Lung (tissue), 12 donors: Measurements from ENCODE around the gene PVALEF. TPM values are rescaled to one million over a fixed set of nuclear protein-coding genes. Genes with fewer than 3 reads are reported as not detected.

Source experiments
- ATAC-seq: fragments of 200-7000 bp; cut with Tn5 transposase; one replicate; pipeline ENCODE4 v1.9.1; 2020; ENCODE audit warnings: moderate number of reproducible peaks; ENCODE audit not compliant: insufficient read depth, low FRiP score
- DNase-seq, 3 donors: peaks; one replicate each; pipeline ENCODE4 v3.0.0-alpha.2; 2013 to 2017
- H3K27ac ChIP-seq, 2 donors: one replicate each; pipeline ENCODE4 v1.5.1; 2013; ENCODE audit warnings: mild to moderate bottlenecking in 2 of 2, moderate library complexity in 2 of 2, control low read depth in 1 of 2, inconsistent platforms in 1 of 2, low read depth in 1 of 2, low read length in 1 of 2
- H3K27me3 ChIP-seq, 3 donors: one replicate each; pipeline ENCODE4 v1.5.1; 2013; ENCODE audit warnings: low read length in 2 of 3; ENCODE audit not compliant: control insufficient read depth in 3 of 3, insufficient read depth in 3 of 3
- H3K36me3 ChIP-seq, 4 donors: one replicate each; pipeline ENCODE4 v1.5.1; 2013; ENCODE audit warnings: low read length in 4 of 4, mild to moderate bottlenecking in 1 of 4, moderate library complexity in 1 of 4; ENCODE audit not compliant: control insufficient read depth in 4 of 4, insufficient read depth in 4 of 4
- H3K4me1 ChIP-seq, 5 donors: one replicate each; pipeline ENCODE4 v1.5.1; 2013; ENCODE audit warnings: low read length in 5 of 5, mild to moderate bottlenecking in 2 of 5, moderate library complexity in 1 of 5; ENCODE audit not compliant: control insufficient read depth in 5 of 5, insufficient read depth in 5 of 5
- H3K4me3 ChIP-seq: one replicate; pipeline ENCODE4 v1.5.1; 2013; ENCODE audit warnings: mild to moderate bottlenecking, control low read depth, moderate library complexity
- H3K9ac ChIP-seq, 2 donors: one replicate each; pipeline ENCODE4 v1.5.1; 2013; ENCODE audit warnings: low read length in 2 of 2, control low read depth in 1 of 2; ENCODE audit not compliant: insufficient read depth in 1 of 2
- H3K9me3 ChIP-seq, 4 donors: one replicate each; pipeline ENCODE4 v1.5.1; 2013; ENCODE audit warnings: low read length in 3 of 4, mild to moderate bottlenecking in 1 of 4, moderate library complexity in 1 of 4; ENCODE audit not compliant: control insufficient read depth in 4 of 4, insufficient read depth in 3 of 4
- WGBS, 2 donors: extraction: QIAGEN DNeasy Blood & Tissue Kit; methylation state at CpG; one replicate each; pipeline ENCODE4 v1.1.7; 2013; 5-methylcytosine and 5-hydroxymethylcytosine counted together
- polyA plus RNA-seq, 2 donors: library from polyadenylated mRNA; stranded (reverse); fragments of 200-250 nt; gene quantifications; one replicate each; pipeline ENCODE4 v1.2.1, GENCODE V29; 2013
- total RNA-seq, 2 donors: library from RNA; depleted of rRNA in 1 of 2; stranded (reverse); fragments of >200 nt in 1 of 2; gene quantifications; one replicate each; pipeline ENCODE4 v1.2.1, GENCODE V29; 2014 to 2021
- TF ChIP-seq, protein P1 (sequence below): IDR thresholded peaks from 2 replicates; pipeline ENCODE4 v1.5.1; 2012; ENCODE audit warnings: mild to moderate bottlenecking; ENCODE audit errors: control extremely low read depth, extremely low read depth
- donor health status: control.
- donor health status: control.
- donor health status: Bipolar disorder and iron deficiency.
- donor health status: healthy.
- donor health status: DM: yes; HTN: yes; CAD: no.

The PVALEF gene
- total and polyA plus RNA-seq, 4 donors = not detected

GRCh38 chr17:81203136-81203535 is 37.8 kb downstream of the PVALEF start:
- no peak overlapping the region for H3K4me3 ChIP-seq
- no peak for ATAC-seq
- peaks cover 0 to 28% (median 3%) of the 10 kb centered on the region in 4 donors for H3K36me3 ChIP-seq
- TF ChIP-seq, protein P1, sequence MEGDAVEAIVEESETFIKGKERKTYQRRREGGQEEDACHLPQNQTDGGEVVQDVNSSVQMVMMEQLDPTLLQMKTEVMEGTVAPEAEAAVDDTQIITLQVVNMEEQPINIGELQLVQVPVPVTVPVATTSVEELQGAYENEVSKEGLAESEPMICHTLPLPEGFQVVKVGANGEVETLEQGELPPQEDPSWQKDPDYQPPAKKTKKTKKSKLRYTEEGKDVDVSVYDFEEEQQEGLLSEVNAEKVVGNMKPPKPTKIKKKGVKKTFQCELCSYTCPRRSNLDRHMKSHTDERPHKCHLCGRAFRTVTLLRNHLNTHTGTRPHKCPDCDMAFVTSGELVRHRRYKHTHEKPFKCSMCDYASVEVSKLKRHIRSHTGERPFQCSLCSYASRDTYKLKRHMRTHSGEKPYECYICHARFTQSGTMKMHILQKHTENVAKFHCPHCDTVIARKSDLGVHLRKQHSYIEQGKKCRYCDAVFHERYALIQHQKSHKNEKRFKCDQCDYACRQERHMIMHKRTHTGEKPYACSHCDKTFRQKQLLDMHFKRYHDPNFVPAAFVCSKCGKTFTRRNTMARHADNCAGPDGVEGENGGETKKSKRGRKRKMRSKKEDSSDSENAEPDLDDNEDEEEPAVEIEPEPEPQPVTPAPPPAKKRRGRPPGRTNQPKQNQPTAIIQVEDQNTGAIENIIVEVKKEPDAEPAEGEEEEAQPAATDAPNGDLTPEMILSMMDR = no peak
- H3K27me3 ChIP-seq = no peaks in the 10 kb centered on the region
- no peak for DNase-seq
- no peak overlapping the region for H3K9ac ChIP-seq
- WGBS, 2 donors = 93 to 96% methylated on average over 20 of the region's 20 CpGs
- H3K27ac ChIP-seq = no peak overlapping the region
- peaks cover 0 to 7% (median 0%) of the 10 kb centered on the region in 5 donors for H3K4me1 ChIP-seq
- H3K9me3 ChIP-seq = no peaks in the 10 kb centered on the region

DNA sequence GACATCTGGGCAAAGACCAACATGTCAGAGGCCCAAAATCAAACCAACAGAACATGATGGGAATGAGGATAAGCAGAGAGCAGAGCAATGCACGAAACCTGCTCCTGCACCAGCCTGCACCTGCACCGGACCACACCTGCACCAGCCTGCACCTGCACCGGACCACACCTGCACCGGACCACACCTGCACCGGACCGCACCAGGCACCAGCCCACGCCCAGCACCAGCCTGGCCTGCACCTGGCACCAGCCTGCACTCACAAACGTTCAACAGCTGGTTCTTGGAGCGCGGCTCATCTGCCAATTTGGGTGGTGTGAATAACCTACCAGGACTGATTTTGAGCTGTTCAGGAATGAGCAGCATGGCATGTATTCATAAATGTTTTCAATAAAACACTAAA is 39.3 kb downstream of the PVALEF start:
- Histone ChIP-seq H3K9me3 (no peaks in the 10 kb centered on the region), H3K36me3 (peaks cover 0 to 23% (median 3%) of the 10 kb centered on the region in 4 donors), H3K9ac (no peak overlapping the region), H3K4me3 (no peak overlapping the region), H3K4me1 (peaks cover 0 to 2% (median 0%) of the 10 kb centered on the region in 5 donors), H3K27ac (no peak overlapping the region), H3K27me3 (no peaks in the 10 kb centered on the region)
- DNase-seq = no peak
- TF ChIP-seq, protein P1 = no peak
- ATAC-seq = no peak
- 91 to 92% methylated on average over 10 of the region's 10 CpGs for WGBS, 2 donors

DNA sequence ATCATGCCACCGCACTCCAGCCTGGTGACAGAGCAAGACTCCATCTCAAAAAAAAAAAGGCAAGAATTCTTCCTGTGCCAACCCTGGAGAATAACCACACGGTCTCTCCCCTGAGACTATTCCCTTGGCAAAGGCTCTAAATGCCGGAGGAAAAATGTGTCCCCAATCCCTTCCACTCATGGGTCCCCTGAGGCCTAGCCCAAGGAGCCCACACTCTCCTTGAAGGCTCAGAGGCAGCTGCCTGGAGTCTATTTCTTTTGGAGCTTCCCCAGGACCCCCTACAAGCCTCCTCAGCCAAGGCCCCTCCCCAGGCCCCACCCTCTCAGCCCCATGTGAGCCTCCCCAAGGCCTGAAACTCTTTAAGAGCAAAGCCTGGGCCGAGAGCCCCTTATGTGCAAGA is 40.9 kb downstream of the PVALEF start:
- Histone ChIP-seq H3K4me1 (no peaks in the 10 kb centered on the region), H3K9ac (no peak overlapping the region), H3K9me3 (no peaks in the 10 kb centered on the region), H3K4me3 (no peak overlapping the region), H3K27ac (no peak overlapping the region), H3K36me3 (peaks cover 0 to 22% (median 3%) of the 10 kb centered on the region in 4 donors), H3K27me3 (no peaks in the 10 kb centered on the region)
- TF ChIP-seq, protein P1 = no peak
- 84 to 98% methylated on average over 4 of the region's 4 CpGs for WGBS, 2 donors
- no peak for DNase-seq
- no peak for ATAC-seq

- no peak overlapping the region for H3K27ac ChIP-seq
- H3K27me3 ChIP-seq = no peaks in the 10 kb centered on the region
- H3K4me1 ChIP-seq = no peaks in the 10 kb centered on the region
- no peak for DNase-seq
- WGBS, 2 donors = 94 to 95% methylated on average over 12 of the region's 12 CpGs
- peaks cover 0 to 22% (median 1%) of the 10 kb centered on the region in 4 donors for H3K36me3 ChIP-seq
- no peak overlapping the region for H3K4me3 ChIP-seq
- ATAC-seq = no peak
- no peak overlapping the region for H3K9ac ChIP-seq
- TF ChIP-seq, protein P1 = no peak
- H3K9me3 ChIP-seq = no peaks in the 10 kb centered on the region
These were observed 41.4 kb downstream of the PVALEF start for GRCh38 chr17:81206657-81207056.
